WTC11 (cell line): ENCODE measurements around the gene SNRPD3. TPM values are rescaled to one million over a fixed set of nuclear protein-coding genes. Genes with fewer than 3 reads are reported as not detected.
"Not testable (repeated sequence)": the region's sequence is repeated elsewhere in the genome, so short reads cannot be mapped to it uniquely, and the experiment has no call there.

Source experiments
- ATAC-seq: fragments of 200-7000 bp; cut with Tn5 transposase; 2 replicates; pipeline ENCODE4 v1.10.0; 2021; ENCODE audit warnings: mild to moderate bottlenecking, moderate library complexity
- CTCF ChIA-PET: fragments of 300-600 bp; sonication (Branson Sonifier 250); formaldehyde crosslinking; loops from one replicate; lab custom pipeline; 2021; ENCODE audit warnings: antibody characterized with exemption; lab: Charles Lee
- POLR2A ChIA-PET: fragments of 350-600 bp; sonication (Branson Sonifier 250); formaldehyde crosslinking; loops from one replicate; lab custom pipeline; 2021; ENCODE audit warnings: antibody characterized with exemption; lab: Charles Lee
- DNase-seq: peaks from one replicate; pipeline ENCODE4 v3.0.0; 2021; ENCODE audit warnings: low spot score
- H3K27ac Mint-ChIP-seq: 2 replicates; pipeline ENCODE4 v1.8.0; 2021; ENCODE audit warnings: mixed read lengths
- H3K27me3 Mint-ChIP-seq: 2 replicates; pipeline ENCODE4 v1.8.0; 2021; ENCODE audit warnings: low read depth, mild to moderate bottlenecking, moderate library complexity, mixed read lengths
- H3K36me3 Mint-ChIP-seq: 2 replicates; pipeline ENCODE4 v1.8.0; 2021; ENCODE audit warnings: mixed read lengths
- H3K4me1 Mint-ChIP-seq: 2 replicates; pipeline ENCODE4 v1.8.0; 2022; ENCODE audit warnings: mixed read lengths
- H3K4me3 Mint-ChIP-seq: 2 replicates; pipeline ENCODE4 v1.8.0; 2021; ENCODE audit warnings: mild to moderate bottlenecking, moderate library complexity, mixed read lengths
- H3K9me3 Mint-ChIP-seq: 2 replicates; pipeline ENCODE4 v1.8.0; 2021; ENCODE audit warnings: mixed read lengths
- E2F5 ChIP-seq: sonication (generic); formaldehyde crosslinking; IDR thresholded peaks from 2 replicates; pipeline ENCODE4 v1.8.1; 2022; ENCODE audit warnings: mild to moderate bottlenecking, moderate library complexity, missing genetic modification reagents
- ETV6 ChIP-seq: sonication (generic); formaldehyde crosslinking; IDR thresholded peaks from 2 replicates; pipeline ENCODE4 v1.8.1; 2022; ENCODE audit warnings: mild to moderate bottlenecking, missing genetic modification reagents
- USF2 ChIP-seq: sonication (generic); formaldehyde crosslinking; IDR thresholded peaks from 2 replicates; pipeline ENCODE4 v1.8.1; 2023; ENCODE audit warnings: mild to moderate bottlenecking, missing genetic modification reagents, moderate library complexity
- ZNF121 ChIP-seq: sonication (generic); formaldehyde crosslinking; IDR thresholded peaks from 2 replicates; pipeline ENCODE4 v1.8.0; 2023; ENCODE audit warnings: missing genetic modification reagents
- total RNA-seq: library from RNA; stranded (reverse); gene quantifications from 3 replicates; pipeline ENCODE4 v1.2.3, GENCODE V29; 2021
- TF ChIP-seq, protein P1 (sequence below): sonication (generic); formaldehyde crosslinking; IDR thresholded peaks from 2 replicates; pipeline ENCODE4 v1.8.0; 2022; ENCODE audit warnings: mild to moderate bottlenecking, missing genetic modification reagents
- TF ChIP-seq, protein P2 (sequence below): sonication (generic); formaldehyde crosslinking; IDR thresholded peaks from 2 replicates; pipeline ENCODE4 v1.8.0; 2023; ENCODE audit warnings: missing genetic modification reagents, mild to moderate bottlenecking, borderline replicate concordance
- TF ChIP-seq, protein P3 (sequence below): sonication (generic); formaldehyde crosslinking; IDR thresholded peaks from 2 replicates; pipeline ENCODE4 v1.8.0; 2023; ENCODE audit warnings: mild to moderate bottlenecking, missing genetic modification reagents
- TF ChIP-seq, protein P4 (sequence below): sonication (generic); formaldehyde crosslinking; IDR thresholded peaks from 2 replicates; pipeline ENCODE4 v1.8.0; 2022; ENCODE audit warnings: mild to moderate bottlenecking, missing genetic modification reagents
- TF ChIP-seq, protein P5 (sequence below): sonication (generic); formaldehyde crosslinking; IDR thresholded peaks from 2 replicates; pipeline ENCODE4 v1.8.0; 2022; ENCODE audit warnings: mild to moderate bottlenecking, missing genetic modification reagents

SNRPD3 gene
- total RNA-seq, 1 experiment from 2014 or later = 198 TPM

DNA sequence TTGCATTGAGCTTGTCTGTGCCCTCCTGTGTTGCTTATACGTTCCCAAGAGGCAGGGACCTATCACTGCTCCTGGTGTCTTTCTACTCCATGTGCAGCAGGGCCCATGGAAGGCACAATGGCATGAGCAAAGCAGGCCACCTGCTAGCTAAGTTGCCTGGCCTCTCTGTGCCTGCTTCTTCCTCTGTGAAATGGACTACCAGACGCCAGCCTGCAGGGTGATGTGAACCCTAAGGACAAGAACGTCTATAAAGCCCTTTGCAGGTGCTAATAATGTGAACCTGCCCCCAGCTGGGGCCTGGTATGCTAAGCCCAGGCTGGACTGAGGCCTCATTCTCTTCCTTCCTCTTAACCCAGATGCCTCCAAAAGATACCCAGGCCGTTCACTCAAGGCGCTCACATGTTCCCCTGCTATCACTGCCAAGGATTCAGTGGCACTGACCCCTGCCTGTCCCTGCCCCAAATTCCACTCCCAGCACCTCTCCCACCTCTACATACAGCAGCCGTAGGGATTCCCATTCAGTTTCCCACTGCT, 4.8 kb upstream of the SNRPD3 start:
- TF ChIP-seq, protein P1, sequence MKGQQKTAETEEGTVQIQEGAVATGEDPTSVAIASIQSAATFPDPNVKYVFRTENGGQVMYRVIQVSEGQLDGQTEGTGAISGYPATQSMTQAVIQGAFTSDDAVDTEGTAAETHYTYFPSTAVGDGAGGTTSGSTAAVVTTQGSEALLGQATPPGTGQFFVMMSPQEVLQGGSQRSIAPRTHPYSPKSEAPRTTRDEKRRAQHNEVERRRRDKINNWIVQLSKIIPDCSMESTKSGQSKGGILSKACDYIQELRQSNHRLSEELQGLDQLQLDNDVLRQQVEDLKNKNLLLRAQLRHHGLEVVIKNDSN (CRISPR knock-in tag) = no peak
- TF ChIP-seq USF2 (no peak), ZNF121 (CRISPR knock-in tag) (no peak), E2F5 (no peak), ETV6 (no peak)
- TF ChIP-seq, protein P2, sequence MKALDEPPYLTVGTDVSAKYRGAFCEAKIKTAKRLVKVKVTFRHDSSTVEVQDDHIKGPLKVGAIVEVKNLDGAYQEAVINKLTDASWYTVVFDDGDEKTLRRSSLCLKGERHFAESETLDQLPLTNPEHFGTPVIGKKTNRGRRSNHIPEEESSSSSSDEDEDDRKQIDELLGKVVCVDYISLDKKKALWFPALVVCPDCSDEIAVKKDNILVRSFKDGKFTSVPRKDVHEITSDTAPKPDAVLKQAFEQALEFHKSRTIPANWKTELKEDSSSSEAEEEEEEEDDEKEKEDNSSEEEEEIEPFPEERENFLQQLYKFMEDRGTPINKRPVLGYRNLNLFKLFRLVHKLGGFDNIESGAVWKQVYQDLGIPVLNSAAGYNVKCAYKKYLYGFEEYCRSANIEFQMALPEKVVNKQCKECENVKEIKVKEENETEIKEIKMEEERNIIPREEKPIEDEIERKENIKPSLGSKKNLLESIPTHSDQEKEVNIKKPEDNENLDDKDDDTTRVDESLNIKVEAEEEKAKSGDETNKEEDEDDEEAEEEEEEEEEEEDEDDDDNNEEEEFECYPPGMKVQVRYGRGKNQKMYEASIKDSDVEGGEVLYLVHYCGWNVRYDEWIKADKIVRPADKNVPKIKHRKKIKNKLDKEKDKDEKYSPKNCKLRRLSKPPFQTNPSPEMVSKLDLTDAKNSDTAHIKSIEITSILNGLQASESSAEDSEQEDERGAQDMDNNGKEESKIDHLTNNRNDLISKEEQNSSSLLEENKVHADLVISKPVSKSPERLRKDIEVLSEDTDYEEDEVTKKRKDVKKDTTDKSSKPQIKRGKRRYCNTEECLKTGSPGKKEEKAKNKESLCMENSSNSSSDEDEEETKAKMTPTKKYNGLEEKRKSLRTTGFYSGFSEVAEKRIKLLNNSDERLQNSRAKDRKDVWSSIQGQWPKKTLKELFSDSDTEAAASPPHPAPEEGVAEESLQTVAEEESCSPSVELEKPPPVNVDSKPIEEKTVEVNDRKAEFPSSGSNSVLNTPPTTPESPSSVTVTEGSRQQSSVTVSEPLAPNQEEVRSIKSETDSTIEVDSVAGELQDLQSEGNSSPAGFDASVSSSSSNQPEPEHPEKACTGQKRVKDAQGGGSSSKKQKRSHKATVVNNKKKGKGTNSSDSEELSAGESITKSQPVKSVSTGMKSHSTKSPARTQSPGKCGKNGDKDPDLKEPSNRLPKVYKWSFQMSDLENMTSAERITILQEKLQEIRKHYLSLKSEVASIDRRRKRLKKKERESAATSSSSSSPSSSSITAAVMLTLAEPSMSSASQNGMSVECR (CRISPR knock-in tag) = no peak
- TF ChIP-seq, protein P3, sequence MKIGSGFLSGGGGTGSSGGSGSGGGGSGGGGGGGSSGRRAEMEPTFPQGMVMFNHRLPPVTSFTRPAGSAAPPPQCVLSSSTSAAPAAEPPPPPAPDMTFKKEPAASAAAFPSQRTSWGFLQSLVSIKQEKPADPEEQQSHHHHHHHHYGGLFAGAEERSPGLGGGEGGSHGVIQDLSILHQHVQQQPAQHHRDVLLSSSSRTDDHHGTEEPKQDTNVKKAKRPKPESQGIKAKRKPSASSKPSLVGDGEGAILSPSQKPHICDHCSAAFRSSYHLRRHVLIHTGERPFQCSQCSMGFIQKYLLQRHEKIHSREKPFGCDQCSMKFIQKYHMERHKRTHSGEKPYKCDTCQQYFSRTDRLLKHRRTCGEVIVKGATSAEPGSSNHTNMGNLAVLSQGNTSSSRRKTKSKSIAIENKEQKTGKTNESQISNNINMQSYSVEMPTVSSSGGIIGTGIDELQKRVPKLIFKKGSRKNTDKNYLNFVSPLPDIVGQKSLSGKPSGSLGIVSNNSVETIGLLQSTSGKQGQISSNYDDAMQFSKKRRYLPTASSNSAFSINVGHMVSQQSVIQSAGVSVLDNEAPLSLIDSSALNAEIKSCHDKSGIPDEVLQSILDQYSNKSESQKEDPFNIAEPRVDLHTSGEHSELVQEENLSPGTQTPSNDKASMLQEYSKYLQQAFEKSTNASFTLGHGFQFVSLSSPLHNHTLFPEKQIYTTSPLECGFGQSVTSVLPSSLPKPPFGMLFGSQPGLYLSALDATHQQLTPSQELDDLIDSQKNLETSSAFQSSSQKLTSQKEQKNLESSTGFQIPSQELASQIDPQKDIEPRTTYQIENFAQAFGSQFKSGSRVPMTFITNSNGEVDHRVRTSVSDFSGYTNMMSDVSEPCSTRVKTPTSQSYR (CRISPR knock-in tag) = no peak
- TF ChIP-seq, protein P4, sequence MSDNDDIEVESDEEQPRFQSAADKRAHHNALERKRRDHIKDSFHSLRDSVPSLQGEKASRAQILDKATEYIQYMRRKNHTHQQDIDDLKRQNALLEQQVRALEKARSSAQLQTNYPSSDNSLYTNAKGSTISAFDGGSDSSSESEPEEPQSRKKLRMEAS (CRISPR knock-in tag) = no peak
- TF ChIP-seq, protein P5, sequence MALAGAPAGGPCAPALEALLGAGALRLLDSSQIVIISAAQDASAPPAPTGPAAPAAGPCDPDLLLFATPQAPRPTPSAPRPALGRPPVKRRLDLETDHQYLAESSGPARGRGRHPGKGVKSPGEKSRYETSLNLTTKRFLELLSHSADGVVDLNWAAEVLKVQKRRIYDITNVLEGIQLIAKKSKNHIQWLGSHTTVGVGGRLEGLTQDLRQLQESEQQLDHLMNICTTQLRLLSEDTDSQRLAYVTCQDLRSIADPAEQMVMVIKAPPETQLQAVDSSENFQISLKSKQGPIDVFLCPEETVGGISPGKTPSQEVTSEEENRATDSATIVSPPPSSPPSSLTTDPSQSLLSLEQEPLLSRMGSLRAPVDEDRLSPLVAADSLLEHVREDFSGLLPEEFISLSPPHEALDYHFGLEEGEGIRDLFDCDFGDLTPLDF (CRISPR knock-in tag) = no peak
- ChIA-PET POLR2A (no interaction called here), CTCF (interaction anchor here (0.6 to 1.1 kb wide), 2 partner anchors 18 to 21 kb away, joined by 3 read pairs; no protein-coding TSS in a partner anchor)
- Mint-ChIP-seq H3K27ac (peak overlapping the region; percentile 68; the same call in 1 of the 2 replicates), H3K27me3 (no peaks in the 10 kb centered on the region), H3K4me3 (no peak overlapping the region), H3K36me3 (peaks cover 28% of the 10 kb centered on the region), H3K4me1 (peaks cover 14% of the 10 kb centered on the region), H3K9me3 (no peaks in the 10 kb centered on the region)
- DNase-seq (no peak), ATAC-seq (no peak)

- H3K4me3 Mint-ChIP-seq, H3K27me3 Mint-ChIP-seq, POLR2A ChIA-PET, ATAC-seq, H3K9me3 Mint-ChIP-seq, DNase-seq: not testable (repeated sequence)
- peak overlapping the region; percentile 67; the same call in 1 of the 2 replicates for H3K27ac Mint-ChIP-seq
- peaks cover 26% of the 10 kb centered on the region for H3K4me1 Mint-ChIP-seq
- peaks cover 21% of the 10 kb centered on the region for H3K36me3 Mint-ChIP-seq
- CTCF ChIA-PET = interaction anchor here (0.6 to 1.5 kb wide), 4 partner anchors 131 to 1415 kb away, joined by 3 read pairs; no protein-coding TSS in a partner anchor
Measured at GRCh38 chr22:24552503-24553286, 3.1 kb upstream of the SNRPD3 start.
